Myocyte (in vitro differentiated cells): Measurements from ENCODE around the gene MAPT. TPM values are rescaled to one million over a fixed set of nuclear protein-coding genes. Genes with fewer than 3 reads are reported as not detected.

Experiments used
- DNase-seq: peaks from one replicate; pipeline ENCODE4 v3.0.0-alpha.2; 2012; ENCODE audit warnings: low read depth
- total RNA-seq: library from RNA; depleted of rRNA; stranded (reverse); fragments of >200 nt; gene quantifications from 2 replicates; pipeline ENCODE4 v1.2.3, GENCODE V29; 2014

The MAPT gene
- total RNA-seq, 1 donor from 2014 or later, result 0.05 TPM

DNA sequence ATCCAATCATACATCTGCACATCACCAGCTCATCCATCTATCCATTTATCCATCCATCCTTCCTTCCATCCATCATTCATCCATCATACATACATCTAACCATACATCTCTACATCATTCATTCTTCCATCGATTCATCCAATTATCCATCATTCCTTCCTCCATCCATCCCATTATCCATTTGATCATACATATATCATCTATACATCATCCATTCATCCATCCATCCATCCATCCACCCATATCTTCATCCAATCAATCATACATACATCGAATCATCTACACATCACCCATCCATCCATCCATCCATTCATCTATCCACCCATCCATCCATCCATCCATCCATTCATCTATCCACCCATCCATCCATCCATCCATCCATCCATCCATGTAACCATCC lies 75.4 kb downstream of the MAPT start:
- no peak for DNase-seq

DNA sequence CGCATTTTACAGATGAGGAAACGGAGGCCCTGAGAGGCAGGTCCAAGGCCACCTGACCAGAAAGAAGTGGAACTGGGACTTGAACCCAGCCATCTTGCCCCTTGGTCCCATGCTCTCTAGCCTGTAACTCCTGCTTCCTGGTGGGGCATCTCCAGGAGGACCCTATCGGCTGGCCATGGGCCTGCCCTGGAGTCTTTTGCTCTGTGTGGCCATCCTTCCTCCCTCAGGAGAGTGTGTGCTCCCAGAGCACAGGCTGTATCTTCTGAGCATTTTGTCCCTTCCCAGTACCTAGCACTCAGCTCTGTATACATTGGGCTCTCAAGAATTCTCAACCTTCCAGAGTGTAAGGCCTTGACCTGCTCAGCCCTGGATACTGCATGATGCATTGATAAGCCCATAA lies 76.3 kb downstream of the MAPT start:
- no peak for DNase-seq

DNA sequence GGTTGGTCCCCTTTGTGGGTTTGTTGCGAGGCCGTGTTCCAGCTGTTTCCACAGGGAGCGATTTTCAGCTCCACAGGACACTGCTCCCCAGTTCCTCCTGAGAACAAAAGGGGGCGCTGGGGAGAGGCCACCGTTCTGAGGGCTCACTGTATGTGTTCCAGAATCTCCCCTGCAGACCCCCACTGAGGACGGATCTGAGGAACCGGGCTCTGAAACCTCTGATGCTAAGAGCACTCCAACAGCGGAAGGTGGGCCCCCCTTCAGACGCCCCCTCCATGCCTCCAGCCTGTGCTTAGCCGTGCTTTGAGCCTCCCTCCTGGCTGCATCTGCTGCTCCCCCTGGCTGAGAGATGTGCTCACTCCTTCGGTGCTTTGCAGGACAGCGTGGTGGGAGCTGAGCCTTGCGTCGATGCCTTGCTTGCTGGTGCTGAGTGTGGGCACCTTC lies 77.4 kb downstream of the MAPT start:
- no peak for DNase-seq

DNA sequence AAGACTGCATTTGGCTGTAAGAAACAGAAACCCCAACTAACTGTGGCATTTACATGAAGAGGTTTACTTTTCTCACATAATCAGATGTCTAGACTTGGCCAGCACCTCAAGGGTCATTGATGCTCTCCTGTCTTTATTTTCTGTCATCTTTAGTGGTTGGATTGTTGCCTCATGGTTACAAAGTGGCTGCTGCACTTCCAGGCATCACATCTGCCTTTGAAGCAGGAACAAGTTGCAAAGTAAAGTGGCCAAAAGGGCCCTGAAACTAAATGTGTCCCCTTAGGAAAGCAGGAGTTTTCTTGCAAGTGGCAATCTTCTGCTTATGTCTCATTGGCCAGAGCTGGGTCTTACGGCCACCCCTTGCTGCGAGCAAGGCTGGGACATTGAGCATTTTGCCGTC lies 78.2 kb downstream of the MAPT start:
- no peak for DNase-seq

DNA sequence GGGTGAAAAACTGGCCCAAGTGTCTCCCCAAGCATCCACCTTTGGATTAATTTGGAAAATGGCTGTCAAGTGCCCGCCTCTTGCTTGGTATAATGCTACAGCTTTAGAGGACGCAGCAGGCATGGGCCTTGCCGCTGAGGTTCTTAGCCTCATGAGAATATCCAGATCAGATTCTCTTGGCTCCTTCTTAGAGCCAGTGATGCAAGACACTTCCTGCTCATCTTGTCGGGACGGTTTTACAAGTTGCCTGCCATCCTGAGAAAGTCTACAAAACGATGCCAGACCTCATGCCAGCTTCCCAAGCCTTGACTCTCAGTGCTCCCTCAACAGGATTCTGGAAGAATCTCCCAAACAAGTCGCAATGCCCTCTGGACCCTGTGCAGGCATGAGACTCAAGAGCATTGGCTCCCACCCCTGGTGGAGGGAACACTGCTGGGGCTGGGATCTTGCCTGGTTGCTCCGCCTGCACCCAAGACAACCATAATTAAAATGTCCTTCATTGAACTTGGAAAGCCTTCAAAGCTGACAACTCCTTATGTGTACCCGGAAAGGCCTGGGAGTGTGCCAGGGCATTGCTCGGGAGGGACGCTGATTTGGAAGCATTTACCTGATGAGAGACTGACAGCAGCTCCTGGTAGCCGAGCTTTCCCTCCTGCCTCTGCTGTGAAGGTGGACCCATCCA lies 78.9 kb downstream of the MAPT start:
- no peak for DNase-seq

DNA sequence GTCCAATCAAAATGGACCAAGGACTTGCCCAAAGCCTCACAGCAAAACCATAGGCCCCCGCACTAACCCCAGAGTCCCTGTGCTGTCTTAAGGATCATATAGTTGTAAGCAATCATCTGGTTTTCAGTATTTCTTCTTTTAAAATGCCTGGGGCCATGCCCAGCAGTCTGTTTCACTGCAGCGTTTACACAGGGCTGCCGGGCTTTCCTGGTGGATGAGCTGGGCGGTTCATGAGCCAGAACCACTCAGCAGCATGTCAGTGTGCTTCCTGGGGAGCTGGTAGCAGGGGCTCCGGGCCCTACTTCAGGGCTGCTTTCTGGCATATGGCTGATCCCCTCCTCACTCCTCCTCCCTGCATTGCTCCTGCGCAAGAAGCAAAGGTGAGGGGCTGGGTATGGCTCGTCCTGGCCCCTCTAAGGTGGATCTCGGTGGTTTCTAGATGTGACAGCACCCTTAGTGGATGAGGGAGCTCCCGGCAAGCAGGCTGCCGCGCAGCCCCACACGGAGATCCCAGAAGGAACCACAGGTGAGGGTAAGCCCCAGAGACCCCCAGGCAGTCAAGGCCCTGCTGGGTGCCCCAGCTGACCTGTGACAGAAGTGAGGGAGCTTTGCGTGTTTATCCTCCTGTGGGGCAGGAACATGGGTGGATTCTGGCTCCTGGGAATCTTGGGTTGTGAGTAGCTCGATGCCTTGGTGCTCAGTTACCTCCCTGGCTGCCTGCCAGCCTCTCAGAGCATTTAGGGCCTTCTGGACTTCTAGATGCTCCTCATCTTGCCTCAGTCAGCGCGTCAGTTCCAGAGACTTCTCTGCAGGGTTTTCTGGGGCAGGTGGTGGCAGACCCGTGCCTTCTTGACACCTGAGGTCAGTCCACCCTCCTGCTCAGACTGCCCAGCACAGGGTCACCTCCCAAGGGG lies 79.8 kb downstream of the MAPT start:
- no peak for DNase-seq

DNA sequence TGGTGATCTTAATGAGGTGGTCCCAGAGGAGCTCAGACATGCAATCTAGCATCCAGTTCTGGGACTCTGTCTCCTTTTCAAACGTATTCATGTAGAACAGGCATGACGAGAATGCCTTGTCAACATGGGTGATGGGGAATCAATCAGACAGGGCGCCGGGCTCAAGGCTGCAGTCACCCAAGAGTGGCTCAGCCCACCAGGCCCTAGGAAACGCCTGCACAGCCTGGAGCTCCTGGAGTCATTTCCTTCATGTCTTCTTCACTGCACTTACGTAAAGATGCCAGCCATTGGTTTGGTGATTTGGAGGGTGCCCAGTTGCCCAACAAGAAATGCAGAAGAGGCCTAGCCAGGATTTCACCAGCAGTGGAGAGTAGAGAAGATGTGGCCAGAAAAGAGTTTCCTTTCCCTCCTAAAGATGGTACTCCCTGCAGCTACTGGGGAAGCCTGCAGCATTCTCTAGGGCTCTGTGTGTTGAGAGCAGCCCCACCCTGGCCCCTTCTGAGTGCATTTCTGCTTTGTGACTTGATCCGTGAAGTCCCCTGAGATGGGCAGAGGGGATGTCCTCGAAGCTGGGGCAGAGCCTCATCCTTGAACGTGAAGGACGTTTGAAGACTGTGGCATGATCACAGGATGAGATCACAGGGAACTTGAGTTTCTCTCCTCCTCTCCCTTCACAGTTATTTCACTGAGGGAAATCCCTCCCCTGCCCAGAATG lies 80.7 kb downstream of the MAPT start:
- DNase-seq, result no peak

DNA sequence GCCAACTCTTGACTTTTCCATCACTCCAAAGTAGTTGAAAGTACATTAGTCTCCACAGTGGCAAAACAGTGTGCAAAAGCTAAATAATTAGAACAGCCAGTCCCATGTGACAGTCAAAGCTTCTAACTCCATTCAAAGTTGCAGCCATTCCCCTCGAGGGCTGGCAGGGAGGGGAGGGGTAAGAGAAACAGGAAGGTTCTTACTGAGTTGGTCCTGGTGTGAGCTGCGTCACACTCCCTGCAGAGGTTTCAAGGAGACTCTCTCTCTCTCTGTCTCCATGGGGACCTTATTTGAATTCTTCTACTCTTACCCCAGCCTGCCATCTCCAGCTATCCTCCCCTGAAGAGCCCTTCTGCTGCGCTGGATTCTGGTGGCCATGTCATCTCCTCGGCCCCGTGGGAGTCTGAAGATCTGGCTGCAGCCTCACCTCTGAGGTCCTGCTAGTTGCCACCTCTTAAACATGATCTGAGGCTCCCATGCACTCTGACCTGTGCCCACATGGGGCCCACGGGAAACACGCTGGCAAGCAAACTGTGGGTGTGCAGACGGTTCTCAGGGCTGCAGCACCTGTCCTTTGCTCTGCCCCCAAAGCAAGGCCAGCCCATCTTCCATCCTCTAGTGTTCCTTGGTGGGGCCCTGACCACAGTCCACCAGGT lies 81.4 kb downstream of the MAPT start:
- DNase-seq, result no peak

DNA sequence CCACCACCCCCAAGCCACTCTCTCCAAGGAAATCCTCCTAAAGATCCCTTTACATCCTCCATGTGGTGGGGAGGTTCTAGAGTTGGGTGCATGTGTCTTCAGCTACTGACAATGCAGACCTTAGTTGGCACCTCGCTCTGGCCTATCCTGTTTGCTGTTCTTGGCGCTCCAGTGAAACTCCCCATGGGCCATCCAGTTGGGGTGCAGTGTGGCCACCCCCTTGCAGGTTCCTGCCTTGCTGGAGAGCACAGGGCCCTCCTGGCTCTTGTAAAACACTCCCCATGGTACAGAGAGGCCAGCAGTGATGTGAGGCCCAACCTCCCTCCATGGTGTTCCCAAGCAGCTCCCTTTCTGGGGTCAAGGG lies 82.0 kb downstream of the MAPT start:
- DNase-seq, result no peak

DNA sequence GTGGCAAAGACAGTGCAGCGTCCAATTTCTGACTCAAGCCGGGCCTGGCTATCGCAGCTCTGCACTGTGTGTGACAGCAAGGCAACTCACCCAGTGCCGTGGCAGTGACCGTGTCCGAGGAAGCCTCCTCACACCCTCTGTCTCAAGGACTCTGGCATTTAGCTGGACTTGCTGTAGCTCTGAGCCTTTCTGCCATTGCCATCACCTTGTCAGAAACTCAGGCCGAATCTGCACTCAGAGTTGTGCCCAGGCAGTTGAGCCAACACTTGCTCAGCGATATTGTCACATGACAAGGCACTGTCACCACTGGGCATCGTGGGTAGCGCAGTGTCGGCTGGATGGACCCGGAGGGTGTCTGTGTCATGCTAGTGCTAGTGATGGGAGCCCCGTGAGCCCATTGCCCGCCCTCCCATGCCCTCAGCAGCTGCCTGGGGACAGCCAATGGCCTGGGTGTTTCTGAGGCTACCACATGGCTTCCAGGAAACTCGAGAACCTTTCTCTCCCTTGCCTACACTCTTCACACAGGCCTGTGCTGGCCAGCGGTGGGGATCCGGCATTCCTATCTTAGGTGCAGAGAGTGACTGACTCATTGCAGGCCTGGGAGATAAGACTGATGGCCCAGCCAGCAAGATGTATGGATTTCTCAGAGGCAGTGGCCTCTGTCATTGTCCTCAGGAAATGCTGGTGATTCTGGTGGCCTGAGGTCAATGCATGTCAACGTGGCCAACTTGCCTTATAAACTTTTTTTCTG lies 82.6 kb downstream of the MAPT start:
- peak; percentile 26 for DNase-seq

DNA sequence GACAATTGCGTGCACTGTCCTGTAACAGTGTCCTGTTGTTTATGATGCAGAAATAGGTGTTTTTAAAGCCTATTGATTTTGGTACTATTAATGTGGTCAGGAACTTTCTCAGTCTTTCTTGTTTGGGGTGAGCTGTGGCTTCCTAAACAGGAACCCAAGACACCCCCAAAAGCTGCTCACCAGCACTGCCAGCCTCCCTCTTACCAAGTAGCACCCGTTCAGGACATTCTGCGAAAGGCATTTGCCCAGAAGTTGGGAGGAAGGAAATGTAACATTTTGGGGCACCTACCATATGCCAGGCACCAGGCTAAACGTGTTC lies 83.1 kb downstream of the MAPT start:
- no peak for DNase-seq

DNA sequence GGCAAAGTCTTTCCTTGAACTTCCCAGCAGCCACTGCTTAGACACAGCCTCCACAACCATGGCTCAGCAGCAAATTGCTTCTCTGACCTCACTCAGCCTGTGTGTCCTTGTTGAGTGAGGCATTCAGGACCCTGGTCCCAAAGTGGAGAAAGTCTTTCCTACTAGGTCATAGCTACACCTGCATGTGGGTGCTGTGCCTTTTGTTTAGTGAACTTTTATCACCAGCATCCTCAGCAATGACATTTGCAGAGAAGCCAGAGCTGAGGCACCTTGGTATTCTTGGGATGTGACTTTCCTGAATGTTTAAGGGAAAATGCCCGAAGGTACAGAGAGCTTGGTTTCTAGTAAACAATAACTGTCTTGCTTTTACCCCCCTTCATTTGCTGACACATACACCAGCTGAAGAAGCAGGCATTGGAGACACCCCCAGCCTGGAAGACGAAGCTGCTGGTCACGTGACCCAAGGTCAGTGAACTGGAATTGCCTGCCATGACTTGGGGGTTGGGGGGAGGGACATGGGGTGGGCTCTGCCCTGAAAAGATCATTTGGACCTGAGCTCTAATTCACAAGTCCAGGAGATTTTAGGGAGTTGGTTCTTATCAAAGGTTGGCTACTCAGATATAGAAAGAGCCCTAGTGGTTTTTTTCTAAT lies 83.7 kb downstream of the MAPT start:
- DNase-seq, result no peak

DNA sequence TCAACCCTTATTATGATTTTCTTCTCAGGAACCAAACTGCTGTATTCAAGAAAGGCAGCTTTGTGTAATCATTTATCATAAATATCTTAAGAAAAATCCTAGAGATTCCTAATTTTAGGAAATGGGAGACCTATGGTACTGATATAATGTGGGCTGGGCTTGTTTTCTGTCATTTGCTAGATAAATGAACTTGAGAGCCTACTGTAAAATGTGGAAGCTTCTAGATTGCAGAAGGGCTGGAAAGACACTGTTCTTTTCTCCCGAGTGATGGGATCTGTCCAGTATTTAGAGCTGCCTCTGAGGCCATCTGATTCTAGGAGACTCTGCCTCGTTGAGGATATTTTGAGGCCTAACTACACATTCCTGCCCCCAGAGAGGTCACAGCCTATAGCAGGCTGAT lies 84.8 kb downstream of the MAPT start:
- DNase-seq, result no peak

DNA sequence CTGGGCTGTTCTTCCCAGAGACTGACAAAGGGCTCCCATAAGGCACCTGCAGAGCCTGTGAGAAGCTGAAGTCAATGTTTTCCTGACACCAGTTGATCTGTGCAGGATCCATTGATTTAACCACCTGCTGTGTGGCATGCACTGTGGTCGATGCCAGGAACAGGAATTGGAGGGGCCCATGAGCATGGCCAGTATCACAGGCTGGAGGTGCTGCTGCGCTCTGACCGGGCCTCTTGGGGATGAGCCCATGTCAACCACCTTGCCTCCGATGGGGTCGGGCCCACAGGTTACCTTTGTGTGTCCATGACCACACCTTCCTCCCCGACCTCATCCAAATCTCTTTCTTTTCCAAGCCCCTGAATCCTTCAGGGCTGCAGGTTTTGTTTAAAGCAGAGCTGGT lies 86.5 kb downstream of the MAPT start:
- DNase-seq, result no peak

DNA sequence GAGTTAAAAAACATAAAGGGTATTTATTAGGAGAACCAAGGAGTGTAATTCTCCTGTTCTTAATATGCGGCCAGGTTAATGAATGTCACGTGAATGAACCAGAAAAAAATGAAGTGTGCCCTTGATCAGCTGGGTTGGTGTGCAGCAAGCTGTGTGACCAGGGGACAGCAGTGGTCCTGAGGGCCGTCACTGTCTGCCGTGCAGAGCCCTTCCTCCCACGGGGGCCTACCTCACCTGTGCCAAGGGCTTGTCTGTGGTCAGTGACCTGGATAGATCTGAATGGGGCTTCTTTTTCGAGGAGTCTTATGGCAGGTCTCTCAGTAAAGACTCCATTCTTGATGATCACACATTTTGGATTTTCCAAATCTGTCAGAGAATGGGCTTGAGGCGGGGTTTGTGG lies 87.0 kb downstream of the MAPT start:
- no peak for DNase-seq

DNA sequence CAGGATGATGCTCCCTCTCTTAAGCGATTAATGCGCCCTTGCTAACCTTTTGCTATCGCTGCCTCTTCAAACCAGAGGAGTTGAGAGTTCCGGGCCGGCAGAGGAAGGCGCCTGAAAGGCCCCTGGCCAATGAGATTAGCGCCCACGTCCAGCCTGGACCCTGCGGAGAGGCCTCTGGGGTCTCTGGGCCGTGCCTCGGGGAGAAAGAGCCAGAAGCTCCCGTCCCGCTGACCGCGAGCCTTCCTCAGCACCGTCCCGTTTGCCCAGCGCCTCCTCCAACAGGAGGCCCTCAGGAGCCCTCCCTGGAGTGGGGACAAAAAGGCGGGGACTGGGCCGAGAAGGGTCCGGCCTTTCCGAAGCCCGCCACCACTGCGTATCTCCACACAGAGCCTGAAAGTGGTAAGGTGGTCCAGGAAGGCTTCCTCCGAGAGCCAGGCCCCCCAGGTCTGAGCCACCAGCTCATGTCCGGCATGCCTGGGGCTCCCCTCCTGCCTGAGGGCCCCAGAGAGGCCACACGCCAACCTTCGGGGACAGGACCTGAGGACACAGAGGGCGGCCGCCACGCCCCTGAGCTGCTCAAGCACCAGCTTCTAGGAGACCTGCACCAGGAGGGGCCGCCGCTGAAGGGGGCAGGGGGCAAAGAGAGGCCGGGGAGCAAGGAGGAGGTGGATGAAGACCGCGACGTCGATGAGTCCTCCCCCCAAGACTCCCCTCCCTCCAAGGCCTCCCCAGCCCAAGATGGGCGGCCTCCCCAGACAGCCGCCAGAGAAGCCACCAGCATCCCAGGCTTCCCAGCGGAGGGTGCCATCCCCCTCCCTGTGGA lies 88.6 kb downstream of the MAPT start:
- DNase-seq, result no peak

DNA sequence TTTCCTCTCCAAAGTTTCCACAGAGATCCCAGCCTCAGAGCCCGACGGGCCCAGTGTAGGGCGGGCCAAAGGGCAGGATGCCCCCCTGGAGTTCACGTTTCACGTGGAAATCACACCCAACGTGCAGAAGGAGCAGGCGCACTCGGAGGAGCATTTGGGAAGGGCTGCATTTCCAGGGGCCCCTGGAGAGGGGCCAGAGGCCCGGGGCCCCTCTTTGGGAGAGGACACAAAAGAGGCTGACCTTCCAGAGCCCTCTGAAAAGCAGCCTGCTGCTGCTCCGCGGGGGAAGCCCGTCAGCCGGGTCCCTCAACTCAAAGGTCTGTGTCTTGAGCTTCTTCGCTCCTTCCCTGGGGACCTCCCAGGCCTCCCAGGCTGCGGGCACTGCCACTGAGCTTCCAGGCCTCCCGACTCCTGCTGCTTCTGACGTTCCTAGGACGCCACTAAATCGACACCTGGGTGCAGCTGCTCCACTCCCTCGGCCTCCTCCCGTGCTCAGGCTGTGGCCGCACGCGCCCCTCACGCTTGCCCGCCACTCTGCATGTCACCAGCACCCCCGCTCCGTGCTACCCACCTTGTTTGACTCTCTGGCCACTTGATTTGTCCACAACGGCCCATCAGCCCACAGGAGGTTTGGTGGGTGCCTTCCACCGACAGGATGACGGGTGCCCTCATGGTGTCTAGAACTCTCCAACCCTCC lies 89.4 kb downstream of the MAPT start:
- DNase-seq, result no peak

DNA sequence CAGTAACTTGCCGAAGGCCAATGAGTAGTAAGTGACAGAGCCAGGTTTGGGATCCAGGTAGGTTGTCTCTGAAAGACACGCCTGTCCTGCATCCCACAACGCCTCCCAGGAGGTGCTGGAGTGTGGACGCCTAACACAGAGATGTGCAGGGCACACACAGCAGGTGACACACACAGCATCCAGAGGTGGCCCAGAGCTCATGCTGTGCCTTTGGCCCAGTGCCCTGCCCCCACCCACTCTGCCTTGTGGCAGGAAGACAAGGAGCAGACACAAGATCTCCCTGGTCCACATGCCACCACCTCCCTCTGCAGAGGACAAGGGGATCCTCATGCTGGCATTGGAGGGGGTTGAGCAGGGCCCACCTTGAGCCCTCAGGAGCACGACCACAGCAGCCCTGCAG lies 90.0 kb downstream of the MAPT start:
- no peak for DNase-seq

DNA sequence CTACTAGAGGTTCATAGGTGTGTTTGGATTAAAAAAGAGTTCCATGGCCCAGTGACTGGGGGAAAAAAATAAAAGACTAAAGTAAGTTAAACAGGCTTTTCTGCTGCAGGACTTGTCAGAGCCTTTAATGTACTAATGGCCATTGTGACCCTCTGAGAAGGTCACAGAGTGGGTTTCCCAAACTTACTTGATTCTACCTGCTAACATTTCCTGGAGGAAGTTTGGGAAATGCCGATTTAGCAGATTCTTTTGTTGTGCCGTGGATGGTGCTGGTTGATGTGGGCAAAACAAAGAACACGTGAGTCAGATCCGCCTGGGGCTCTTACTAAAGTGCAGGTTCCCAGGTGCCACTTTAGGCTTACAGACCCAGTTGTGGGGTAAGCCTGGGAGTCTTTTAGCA lies 91.1 kb downstream of the MAPT start:
- DNase-seq, result no peak
